Left lobe of liver (tissue), 2 donors: ENCODE measurements around the gene PPARA. TPM values are rescaled to one million over a fixed set of nuclear protein-coding genes. Genes with fewer than 3 reads are reported as not detected.
"Not testable (repeated sequence)": the region's sequence is repeated elsewhere in the genome, so short reads cannot be mapped to it uniquely, and the experiment has no call there.

Experiments
- ATAC-seq: fragments of 200-7000 bp; cut with Tn5 transposase; one replicate; pipeline ENCODE4 v1.9.1; 2020; ENCODE audit warnings: mild to moderate bottlenecking, moderate library complexity
- DNase-seq: peaks from one replicate; pipeline ENCODE4 v3.0.0-alpha.2; 2020; ENCODE audit warnings: low spot score
- total RNA-seq: library from RNA; stranded (reverse); gene quantifications from one replicate; pipeline ENCODE4 v1.2.1, GENCODE V29; 2021
- donor health status: DM: no; HTN: no; CAD: no; lungs with moderate emphysema.
- donor health status: DM: no; HTN: yes; CAD: no.

The PPARA gene
- total RNA-seq, 1 donor from 2014 or later = 122 TPM

GRCh38 chr22:46198806-46199205, 48.5 kb downstream of the PPARA start:
- DNase-seq, ATAC-seq: not testable (repeated sequence)

- no peak for DNase-seq
- peak; percentile 35 for ATAC-seq
These were observed 50.9 kb downstream of the PPARA start for GRCh38 chr22:46201059-46201757.

- ATAC-seq (no peak), DNase-seq (no peak)
These were observed 52.7 kb downstream of the PPARA start for GRCh38 chr22:46202897-46203600.

GRCh38 chr22:46203601-46203980, 53.3 kb downstream of the PPARA start:
- DNase-seq (no peak), ATAC-seq (peak; percentile 20)

- ATAC-seq (no peak), DNase-seq (no peak)
These were observed 58.9 kb downstream of the PPARA start for GRCh38 chr22:46209262-46209661.

GRCh38 chr22:46212195-46212594, 61.9 kb downstream of the PPARA start:
- ATAC-seq (no peak), DNase-seq (no peak)

- DNase-seq (no peak), ATAC-seq (no peak)
These were observed 62.7 kb downstream of the PPARA start for GRCh38 chr22:46213052-46213451.

- ATAC-seq = no peak
- DNase-seq = no peak
These were observed 63.8 kb downstream of the PPARA start for GRCh38 chr22:46214149-46214548.

- peak; percentile 9 for ATAC-seq
- DNase-seq = no peak
These were observed 64.3 kb downstream of the PPARA start for GRCh38 chr22:46214616-46215015.

GRCh38 chr22:46219636-46220035, 69.3 kb downstream of the PPARA start:
- DNase-seq (no peak), ATAC-seq (no peak)

- DNase-seq = no peak
- no peak for ATAC-seq
These were observed 70.6 kb downstream of the PPARA start for GRCh38 chr22:46220921-46221320.

GRCh38 chr22:46224044-46224897, 73.9 kb downstream of the PPARA start:
- ATAC-seq (peak; percentile 75), DNase-seq (peak; percentile 62)

GRCh38 chr22:46224898-46225290, 74.6 kb downstream of the PPARA start:
- ATAC-seq (no peak), DNase-seq (no peak)

GRCh38 chr22:46225631-46226030, 75.3 kb downstream of the PPARA start:
- ATAC-seq (no peak), DNase-seq (no peak)

- DNase-seq (no peak), ATAC-seq (no peak)
These were observed 76.3 kb downstream of the PPARA start for GRCh38 chr22:46226577-46226976.

- ATAC-seq = no peak
These were observed 79.4 kb downstream of the PPARA start for GRCh38 chr22:46229701-46230100.

GRCh38 chr22:46230262-46230901, 80.1 kb downstream of the PPARA start:
- ATAC-seq (peak; percentile 75), DNase-seq (no peak)

More at GRCh38 chr22:46229701-46230100, 79.4 kb downstream of the PPARA start:
- DNase-seq = no peak

GRCh38 chr22:46233231-46233630, 82.9 kb downstream of the PPARA start:
- ATAC-seq (peak; percentile 16), DNase-seq (no peak)

GRCh38 chr22:46234969-46235368, 84.6 kb downstream of the PPARA start:
- ATAC-seq = no peak
- no peak for DNase-seq

GRCh38 chr22:46237453-46238124, 87.3 kb downstream of the PPARA start:
- DNase-seq = no peak

More at GRCh38 chr22:46237453-46238124, 87.3 kb downstream of the PPARA start:
- no peak for ATAC-seq
